NCI-H1105 (cell line): ENCODE data around the gene ATP5F1C.
"Not testable (repeated sequence)": the region's sequence is repeated elsewhere in the genome, so short reads cannot be mapped to it uniquely, and the experiment has no call there.

Experiments used
- DNase-seq: peaks from one replicate; lab custom pipeline; 2025; lab: John Stamatoyannopoulos, UW

ATP5F1C gene

DNA sequence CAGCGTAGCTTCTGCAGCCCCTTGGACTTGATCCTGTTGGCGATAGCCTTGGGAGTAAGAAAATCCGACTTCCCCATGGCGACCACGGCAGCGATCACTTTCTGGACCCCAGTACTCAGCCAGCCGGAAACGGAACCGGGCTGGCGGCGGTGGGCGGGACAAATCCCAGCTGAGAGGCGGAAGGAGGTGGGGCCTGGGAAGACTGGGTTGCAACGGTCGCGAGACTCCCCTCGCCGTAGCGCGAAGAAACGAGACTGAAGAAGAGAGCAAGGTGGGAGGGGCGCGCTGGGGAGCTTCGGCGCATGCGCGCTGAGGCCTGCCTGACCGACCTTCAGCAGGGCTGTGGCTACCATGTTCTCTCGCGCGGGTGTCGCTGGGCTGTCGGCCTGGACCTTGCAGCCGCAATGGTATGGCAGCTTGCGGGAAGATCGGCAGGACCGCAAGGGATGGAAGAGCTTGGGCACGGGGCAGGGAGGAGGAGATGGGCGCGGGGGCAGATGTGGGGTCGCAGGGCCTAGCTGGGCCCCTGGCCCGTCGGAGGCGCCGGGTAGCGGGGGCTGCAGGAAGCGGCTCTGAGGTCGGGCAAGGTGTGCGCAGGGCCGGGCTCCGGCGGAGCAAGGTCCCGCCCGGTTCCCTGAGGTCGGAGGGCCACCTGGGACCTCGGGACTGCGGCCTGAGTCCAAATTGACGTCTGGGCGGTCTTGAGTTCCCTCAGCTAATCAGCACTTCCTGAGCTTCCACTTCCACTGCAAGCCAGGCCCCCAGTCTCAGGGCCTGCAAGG is at the start of gene ATP5F1C, which contains the start of gene KIN:
Gene ATP5F1C (plus strand): TSS at position 321 of the 782 bp plus-strand sequence. CDS start 31 bp downstream, at position 352.
Gene KIN (minus strand): TSS at position 137 of the 782 bp plus-strand sequence. CDS start 60 bp downstream, at position 77.
- DNase-seq: peak; percentile 87

GRCh38 chr10:7738536-7739407 is 49.2 kb upstream of the ATP5F1C start:
- DNase-seq: no peak

DNA sequence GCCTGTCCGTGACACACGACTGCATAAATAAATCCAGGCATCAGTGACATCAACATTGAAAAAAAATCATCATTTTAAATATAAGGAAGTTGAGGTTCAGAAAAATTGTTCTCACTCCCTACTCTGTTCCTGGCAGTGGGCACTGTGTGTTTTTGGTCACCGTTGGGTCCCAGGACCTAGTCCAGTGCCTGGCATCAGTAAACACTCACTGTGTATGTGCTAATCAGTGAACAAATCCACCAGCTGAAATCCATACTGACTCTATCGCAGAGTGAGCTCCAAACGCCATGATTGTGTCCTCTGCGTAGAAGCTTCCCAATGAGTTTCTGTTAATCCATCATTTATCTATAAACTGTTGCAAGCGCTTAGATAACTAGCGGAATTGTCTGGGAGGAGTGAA is 43.7 kb upstream of the ATP5F1C start:
- no peak for DNase-seq

DNA sequence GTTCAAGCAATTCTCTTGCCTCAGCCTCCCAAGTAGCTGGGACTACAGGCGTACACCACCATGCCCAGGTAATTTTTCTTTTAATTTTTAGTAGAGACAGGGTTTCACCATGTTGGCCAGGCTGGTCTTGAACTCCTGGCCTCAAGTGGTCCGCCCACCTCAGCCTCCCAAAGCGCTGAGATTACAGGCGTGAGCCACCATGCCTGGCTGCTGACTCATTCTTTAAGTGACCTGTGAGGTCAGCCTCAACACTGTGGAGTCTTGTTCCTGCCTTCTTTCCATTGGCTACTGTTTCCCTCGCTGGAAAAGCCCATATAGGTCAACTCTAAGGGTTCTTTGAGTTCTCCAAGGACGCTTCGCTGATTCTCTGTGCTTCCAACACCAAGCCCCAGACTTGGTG is 39.3 kb upstream of the ATP5F1C start:
- not testable (repeated sequence) for DNase-seq

- DNase-seq: no peak
Observed at GRCh38 chr10:7750222-7750621, 37.8 kb upstream of the ATP5F1C start.

DNA sequence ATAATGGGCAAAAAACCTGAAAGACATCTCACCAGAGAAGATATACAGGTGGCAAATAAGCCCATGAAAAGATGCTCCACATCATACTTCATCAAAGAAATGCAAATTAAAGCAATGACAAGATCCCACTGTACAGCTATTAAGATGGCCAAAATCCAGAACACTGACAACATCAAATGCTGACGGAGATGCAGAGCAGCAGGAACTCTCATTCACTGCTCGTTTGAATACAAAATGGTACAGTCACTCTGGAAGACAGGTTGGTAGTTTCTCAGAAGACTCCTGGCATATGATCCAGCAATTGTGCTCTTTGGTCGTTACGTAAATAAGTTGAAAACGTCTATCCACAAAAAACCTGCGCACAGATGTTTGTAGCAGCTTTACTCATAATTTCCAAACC is 35.7 kb upstream of the ATP5F1C start:
- DNase-seq: no peak

GRCh38 chr10:7755103-7755502 is 32.9 kb upstream of the ATP5F1C start:
- DNase-seq: no peak

DNA sequence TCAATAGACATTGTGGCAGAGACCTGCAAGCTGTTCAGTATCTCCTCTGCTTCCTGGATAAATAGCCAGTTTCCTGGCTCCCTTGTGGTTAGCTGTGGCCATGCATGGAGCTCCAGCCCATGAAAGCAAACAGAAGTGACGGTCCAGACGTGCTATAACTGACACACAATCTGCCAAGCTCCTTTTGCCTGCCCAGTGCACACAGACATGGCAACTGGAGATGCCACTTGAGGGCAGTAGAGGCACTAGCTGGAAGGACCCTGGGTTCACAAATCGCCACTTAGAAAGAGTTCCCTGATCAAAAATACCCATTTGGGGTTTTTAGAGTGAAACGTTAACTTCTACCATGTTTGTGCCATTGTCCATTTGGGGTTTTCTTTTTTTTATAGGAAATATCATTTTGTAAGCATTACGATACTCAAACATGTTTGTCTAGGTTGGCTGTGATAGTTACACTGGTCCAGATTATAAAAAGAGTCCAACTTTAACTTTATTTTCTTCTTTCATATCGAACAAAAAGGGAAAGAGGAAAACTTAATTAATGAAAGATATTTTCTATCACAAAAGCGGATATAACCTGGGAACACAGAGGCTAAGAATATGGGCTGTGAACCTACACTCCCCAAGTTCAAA is 31.5 kb upstream of the ATP5F1C start:
- DNase-seq: no peak

DNA sequence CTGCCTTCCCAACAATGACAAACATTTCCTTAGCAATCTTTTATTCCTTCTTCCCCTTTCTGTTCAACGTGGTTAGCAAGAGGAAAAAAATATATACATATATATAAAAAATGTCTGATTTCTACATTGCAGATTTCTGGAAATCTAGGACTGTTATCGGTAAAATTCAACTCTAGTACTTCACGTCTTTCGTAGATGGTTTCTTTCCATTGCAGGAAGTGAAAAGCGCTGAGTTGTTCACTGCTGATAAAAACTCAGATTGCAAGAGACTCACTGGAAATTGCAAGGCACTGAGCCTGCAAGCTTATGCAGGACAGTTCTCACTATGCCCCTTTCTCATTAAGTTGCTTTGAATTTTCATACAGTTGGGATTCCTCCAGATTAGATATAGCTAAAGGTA is 24.0 kb upstream of the ATP5F1C start:
- DNase-seq: no peak

DNA sequence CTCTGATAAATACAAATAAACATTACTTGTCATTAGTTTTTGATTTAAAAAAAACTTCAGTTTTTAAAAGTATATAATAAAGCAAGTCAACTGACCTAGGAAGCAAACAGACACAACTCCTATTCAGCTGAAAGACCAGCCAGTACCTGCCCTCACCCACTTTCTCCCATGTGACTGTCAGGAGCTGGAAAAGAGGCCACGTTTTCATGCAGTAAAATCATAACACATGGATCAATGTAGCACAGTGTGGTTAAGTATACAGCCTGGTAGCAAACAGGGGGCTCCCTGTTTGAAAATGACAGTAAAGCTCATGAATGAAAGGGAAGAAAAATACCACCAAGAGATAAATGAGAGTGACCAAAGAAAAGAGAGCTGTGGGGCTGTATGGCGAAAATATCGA is 21.7 kb upstream of the ATP5F1C start:
- no peak for DNase-seq

- DNase-seq: no peak
Observed at GRCh38 chr10:7767209-7767608, 20.8 kb upstream of the ATP5F1C start.

DNA sequence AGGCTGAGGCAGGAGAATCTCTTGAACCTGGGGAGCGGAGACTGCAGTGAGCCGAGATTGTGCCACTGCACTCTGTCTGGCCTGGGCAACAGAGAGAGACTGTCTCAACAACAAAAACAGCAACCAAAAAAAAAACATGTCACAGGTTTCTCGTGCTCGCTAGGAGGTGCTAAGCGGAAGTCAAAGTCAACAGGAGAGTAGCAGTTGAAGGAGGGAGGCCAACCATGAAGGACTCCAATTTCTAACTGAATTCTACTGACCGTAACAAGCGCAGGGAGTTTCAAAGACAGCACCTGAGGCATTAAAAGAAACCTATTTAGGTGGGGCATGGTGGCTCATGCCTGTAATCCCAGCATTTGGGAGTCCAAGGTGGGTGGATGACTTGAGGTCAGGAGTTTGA is 19.6 kb upstream of the ATP5F1C start:
- no peak for DNase-seq

DNA sequence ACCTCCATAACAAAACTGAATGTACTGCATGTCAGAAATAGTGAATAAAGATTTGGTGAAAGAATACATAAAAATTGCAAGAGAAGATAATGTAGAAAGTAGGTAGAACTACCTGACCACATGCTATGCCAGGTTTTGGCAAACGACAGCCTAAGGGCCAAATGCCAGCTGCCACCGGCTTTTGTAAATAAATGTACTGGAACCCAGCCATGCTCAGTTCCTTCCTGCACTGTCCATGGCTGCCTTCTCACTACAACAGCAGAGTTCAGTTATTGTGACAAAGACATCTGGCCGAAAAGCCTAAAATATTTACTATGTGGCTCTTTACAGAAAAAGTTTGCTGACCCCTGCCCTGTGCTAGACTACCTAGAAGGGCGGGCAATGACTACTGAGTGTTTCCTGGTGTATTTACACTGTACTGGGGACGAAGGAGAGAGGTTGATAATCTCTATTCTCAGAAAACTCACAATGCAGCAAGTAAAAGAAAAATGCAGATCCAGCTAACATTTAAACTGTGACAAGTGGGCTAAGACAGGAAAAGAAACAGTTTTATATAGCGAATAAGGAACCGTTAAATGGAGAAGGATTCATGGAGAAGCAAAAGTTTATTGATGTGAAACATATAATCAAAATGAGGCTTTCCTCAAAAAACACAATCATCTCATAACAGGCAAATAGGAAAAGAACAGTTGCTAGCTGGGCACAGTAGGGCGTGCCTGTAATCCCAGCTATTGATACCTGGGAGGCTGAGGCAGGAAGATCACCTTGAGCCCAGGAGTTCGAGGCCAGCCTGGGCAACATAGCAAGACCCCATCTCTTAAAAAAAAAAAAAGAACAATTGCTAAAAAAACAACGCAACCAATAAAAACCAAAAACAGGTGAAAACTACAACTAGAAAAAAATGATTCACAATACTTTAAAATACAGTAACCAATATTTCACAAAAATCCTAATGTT is 13.9 kb upstream of the ATP5F1C start:
- DNase-seq: peak; percentile 25

GRCh38 chr10:7776777-7777176 is 11.2 kb upstream of the ATP5F1C start:
- no peak for DNase-seq

- DNase-seq: not testable (repeated sequence)
Observed at GRCh38 chr10:7782194-7782593, 5.8 kb upstream of the ATP5F1C start.

- DNase-seq: no peak
Observed at GRCh38 chr10:7786430-7786829, 1.5 kb upstream of the ATP5F1C start.

GRCh38 chr10:7787150-7787856 is 674 bp upstream of the ATP5F1C start:
- no peak for DNase-seq

DNA sequence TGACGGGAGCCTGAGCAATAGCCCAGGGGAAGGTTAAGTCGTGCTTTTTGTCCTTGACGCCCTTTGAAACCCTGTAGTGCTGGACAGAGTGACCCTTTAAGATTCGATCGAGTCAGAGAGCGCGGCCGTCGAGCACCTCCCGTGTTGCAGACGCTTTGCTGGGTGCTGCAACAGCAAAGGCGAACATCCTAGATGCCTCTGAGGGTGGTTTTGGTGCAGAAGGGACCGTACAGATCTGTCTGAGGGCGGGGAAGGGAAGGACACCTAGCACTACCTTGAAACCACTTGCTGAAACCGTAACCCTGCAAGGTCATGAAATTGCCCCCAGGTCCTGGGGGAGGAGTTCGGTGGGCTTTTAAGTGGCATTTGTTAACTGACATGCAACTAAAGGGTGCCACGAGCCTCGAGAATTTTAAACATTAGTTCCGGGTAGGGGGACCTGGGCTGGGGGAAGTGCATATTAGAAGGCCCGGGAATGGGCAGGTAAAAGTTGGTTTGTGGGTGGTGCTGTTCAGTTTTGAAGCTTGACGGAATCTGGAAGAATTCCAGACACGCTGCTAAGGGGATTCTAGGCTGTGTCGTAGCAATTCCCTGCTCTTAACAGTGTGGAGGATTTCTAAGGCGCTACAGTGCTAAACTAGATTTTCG is 786 bp downstream of the ATP5F1C start:
- no peak for DNase-seq

DNA sequence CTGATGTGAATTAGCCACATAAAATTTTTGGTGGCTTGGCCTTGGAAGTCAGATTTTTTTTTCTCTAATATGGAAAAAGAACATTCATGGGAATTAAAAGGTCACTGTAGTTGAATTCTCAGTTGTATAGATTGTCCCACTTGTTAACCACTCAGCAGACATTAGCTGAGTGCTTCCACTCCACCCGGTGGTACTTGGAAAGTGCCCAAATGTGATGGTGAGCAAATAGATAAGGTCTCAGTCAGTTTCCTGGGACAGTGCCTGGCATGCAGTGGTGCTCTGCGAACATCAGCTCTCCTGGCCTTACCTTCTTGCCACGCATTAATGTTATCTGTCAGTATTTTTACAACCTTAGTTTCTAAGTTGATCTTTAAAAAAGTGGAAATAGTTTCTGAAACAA is 1.4 kb downstream of the ATP5F1C start:
- no peak for DNase-seq

DNA sequence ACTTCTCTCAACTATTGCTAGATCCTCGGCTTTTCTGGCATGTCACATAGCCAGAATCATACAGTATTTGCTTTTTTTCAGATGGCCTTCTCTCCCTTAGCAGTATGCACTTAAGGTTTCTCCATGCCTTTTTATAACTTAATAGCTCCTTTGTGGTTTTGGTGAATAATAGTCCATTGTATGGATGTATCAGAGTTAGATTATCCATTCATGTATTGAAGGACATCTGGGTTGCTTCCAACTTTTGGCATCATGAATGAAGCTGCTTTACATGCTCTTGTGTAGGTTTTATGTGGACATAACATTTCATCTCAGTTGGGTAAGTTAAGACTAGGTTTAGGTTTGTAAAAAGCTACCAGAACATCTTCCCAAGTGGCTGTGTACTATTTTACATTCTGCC is 4.6 kb downstream of the ATP5F1C start:
- DNase-seq: no peak
